GM18508 (cell line): Measurements from ENCODE around the gene THAP4.
"Not testable (repeated sequence)": the region's sequence is repeated elsewhere in the genome, so short reads cannot be mapped to it uniquely, and the experiment has no call there.

Source experiments
- ATAC-seq: cut with Tn5 transposase; IDR thresholded peaks from one replicate; pipeline ENCODE4 v1.9.1; 2021; ENCODE audit warnings: moderate number of reproducible peaks; ENCODE audit not compliant: insufficient read depth, unreplicated experiment

THAP4 gene

DNA sequence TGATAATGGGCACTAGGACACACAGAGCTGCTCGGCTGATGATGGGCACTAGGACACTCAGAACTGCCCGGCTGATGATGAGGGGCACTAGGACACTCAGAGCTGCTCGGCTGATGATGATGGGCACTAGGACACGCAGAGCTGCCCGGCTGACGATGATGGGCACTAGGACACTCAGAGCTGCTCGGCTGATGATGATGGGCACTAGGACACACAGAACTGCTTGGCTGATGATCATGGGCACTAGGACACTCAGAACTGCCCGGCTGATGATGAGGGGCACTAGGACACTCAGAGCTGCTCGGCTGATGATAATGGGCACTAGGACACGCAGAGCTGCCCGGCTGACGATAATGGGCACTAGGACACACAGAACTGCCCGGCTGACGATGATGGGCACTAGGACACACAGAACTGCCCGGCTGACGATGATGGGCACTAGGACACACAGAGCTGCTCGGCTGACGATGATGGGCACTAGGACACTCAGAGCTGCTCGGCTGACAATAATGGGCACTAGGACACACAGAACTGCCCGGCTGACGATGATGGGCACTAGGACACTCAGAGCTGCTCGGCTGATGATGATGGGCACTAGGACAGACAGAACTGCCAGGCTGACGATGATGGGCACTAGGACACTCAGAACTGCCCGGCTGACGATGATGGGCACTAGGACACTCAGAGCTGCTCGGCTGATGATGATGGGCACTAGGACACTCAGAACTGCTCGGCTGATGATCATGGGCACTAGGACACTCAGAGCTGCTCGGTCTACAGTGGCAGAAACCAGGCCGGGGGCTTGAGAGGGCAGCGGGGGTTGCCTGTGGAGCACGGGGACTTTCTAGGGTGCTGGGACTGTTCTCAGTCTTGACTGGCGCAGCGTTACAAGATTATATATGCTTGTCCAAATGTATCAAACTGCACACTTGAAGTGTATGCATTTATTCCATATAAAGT lies 46.2 kb downstream of the THAP4 start:
- ATAC-seq, result not testable (repeated sequence)

DNA sequence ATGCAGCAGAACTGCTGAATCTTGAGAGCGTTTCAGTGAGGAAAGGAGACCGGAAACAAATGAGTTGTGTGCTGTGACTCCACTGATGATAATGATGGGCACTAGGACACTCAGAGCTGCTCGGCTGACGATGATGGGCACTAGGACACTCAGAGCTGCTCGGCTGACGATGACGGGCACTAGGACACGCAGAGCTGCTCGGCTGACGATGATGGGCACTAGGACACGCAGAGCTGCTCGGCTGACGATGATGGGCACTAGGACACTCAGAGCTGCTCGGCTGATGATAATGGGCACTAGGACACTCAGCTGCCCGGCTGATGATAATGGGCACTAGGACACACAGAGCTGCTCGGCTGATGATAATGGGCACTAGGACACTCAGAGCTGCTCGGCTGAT lies 47.1 kb downstream of the THAP4 start:
- not testable (repeated sequence) for ATAC-seq

DNA sequence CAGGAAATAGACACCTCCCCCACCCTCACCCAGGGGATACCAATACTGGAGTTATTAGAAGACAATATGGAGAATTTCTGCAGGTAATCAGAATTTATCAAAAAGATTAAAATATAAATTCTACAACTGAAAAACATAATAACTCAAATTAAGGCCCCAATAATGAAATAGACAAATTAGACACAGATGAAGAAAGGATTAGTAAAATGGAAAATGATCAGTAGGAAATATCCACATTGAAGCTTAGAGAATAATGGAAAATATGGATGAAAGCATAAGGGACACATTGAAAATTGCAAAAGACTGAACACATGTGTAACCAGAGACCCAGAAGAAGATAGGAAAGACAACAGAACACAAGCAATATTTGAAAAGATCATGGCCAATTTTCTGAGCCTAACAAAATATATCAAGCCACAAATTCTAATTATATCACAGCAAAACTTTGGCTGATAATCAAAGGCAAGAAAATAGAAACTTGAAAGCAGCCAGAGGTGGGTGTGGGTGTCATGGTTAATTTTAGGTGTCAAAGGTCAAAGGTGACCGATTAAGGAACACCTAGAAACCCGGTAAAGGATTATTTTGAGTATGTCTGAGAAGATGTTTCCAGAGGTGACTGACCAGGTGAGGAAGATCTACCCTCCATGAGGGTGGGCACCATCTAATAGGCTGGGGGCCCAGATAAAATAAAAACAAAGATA lies 50.2 kb downstream of the THAP4 start:
- ATAC-seq, result no peak

DNA sequence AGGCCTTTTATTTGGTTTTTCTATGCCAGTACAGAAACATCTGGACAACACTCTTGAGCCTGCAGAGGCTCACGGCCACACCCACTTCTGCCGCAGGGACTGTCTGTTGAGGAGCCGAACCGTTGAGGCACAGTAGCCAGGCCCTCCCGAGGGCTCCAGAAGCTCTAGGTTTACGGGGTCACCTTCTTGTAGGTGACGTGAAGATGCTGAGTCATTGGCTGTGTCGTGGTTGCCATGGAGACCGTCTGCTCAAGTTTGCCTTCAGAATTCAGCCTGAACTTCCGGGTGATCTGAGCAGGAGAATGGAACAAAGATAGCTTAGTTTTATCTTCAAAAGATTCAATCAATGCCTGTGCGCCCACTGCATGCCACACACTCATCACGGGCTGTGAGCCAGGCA lies 52.5 kb downstream of the THAP4 start:
- no peak for ATAC-seq

DNA sequence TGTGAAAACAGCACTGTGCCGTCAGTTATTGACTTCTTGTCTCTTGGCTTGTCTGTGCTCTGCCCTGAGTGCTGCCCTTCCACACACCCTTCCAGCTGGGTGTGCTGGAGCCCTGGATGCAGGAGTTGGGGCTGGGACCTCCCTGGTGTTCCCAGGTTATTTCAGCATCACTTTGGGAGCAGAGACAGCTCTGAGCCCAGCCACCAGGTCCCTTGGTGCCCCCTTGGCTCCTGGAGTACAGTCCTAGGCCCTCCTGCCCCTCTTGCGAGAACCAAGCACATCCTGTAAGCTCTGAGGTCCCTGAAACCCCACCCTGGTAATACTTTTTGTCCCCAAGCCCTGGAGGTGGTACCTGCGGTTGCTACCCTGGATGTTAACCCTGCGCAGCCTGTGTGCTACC lies 54.2 kb downstream of the THAP4 start:
- ATAC-seq, result no peak

DNA sequence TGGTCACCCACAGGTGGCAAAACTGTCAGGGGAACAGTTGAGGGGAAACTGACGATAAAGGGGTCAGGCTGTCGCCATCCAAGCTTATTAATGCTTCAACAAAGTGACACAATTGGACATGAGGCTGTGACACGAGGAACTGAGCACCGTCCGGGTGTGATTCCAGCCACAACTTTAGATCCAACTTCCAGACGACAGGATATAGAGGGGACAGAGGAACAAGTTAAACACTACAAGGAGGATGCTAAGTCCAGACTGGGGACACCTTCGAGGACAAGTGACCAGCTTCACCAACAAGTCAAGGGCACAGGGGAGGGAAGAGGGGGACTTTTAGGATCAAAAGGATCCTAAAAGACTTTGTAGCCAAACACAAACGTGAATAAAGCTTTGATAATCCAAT lies 54.6 kb downstream of the THAP4 start:
- no peak for ATAC-seq

DNA sequence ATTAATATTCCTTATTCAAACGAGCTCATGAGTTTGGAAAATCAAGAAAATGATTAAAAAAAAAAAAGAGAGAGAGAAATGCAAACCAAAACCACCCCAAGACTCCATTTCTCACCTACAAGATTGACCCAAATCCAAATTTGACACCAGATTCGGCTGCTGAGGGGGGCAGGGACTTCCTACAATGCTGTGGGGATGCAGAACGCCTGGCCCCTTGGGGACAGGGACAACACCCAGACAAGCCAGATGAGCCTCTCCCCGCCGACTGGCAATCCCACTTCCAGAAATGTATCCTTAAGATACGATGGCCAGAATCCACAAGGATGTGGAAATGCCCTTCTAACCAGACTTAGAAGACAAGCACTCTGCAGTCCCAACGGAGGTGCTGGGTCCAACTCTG lies 57.7 kb downstream of the THAP4 start:
- ATAC-seq, result no peak

DNA sequence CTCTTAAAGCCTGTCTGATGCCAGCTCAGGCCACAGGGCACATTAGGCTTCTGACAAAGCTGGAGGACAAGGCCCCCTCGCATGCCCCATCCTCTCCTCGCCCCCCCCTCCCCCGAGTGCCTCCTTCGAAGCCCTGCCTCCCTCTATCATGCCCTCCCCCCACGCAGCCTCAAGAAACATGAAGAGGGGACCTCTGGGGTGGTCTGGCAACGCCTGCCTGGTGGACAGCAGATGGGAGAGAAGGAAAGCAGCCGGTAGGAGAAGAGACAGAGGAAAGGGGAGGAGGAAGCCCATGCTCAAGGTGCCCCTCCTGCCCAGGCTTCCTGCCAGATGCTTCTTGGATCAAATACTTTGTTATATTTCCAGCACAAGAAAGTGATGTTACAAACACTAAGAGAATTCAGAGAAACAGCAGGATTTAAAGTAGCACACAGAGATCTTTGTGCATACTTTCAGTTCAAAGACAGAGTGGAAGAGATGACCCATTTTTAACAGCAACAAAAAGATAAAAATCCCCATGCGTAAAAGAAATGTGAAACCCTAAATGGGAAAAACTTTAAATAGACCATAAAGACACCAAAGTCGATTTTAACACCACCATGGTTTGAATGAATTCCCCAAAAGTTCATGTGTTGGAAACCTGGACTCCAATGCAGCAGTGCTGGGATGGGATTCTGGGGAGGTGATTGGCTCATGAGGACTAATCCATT lies 59.4 kb downstream of the THAP4 start:
- no peak for ATAC-seq

DNA sequence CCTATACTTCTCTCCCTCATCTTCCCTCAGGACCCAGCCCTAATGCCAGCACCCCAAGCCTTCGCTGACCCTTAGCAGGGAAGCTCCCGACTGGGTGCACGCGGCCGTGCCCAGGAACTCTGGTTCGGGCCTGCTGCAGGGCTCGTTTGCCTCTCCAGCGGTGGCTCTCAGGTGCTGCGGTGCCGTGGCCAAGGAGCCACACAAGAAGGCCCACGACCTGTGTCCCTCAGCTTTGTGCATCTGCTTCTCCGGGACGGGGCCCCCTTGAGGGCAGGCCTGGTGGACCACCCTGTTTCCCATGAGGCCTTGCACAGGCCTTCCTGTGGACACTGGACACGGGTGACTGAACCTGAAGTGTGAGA lies 60.7 kb downstream of the THAP4 start:
- no peak for ATAC-seq

DNA sequence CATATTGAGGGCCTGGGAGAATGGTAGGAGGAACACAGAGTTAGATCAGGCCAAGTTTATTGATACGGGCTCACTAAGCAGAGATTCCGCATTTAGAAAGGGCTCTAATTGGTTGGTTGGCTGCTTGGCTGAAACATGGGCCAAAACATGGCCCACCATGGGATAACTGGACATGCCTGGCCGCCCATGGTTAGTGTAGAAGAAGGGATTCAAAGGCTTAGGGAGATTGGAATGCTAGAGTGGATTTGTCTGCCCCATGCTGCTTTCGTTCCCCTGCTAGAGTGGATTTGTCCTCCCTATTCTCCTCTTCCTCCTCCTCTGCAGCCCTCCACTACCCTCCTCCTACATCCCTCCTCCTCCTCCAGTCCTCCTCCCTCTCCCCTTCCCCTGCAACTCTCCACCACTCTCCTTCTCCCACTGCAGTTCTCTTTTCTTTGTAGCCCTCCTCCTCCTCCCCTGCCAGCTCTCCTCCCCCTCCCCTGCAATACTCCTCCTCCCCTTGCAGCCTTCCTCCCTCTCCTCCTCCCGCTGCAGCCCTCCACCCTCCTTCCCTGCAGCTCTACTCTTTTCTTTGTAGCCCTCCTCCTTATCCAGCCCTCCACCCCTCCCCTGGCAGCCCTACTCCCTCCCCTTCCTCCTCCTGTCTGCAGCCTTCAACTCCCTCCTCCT lies 61.2 kb downstream of the THAP4 start:
- no peak for ATAC-seq

DNA sequence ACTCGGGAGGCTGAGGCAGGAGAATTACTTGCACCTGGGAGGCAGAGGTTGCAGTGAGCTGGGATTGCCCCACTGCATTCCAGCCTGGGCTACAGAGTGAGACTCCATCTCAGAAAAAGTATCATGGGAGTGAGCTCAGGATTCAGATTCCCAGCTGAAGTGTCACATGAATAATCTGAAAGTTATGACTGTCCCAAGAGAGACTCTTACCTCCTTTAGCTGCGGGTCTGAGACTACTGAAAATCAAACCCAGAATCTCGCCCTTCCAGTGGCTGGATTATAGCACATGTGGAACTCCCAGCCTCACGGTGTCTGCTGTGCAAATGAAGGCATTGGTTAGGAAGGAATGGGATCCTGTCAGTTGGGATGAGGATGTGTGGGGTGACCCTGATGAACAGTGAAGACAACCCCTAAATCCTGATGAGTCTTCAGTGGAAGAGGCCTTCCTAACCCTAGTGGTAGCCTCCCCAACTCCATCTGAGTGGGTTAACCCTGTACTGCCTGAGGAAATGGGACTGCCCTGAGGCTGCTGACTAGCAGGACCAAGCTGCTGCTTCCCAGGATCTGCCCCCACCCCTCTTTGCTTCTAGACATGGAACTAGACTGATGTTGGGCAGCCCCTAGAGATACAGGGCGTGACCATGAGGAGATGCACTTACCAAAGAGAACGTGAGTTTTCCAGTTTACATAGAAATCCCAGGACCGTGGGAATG lies 61.9 kb downstream of the THAP4 start:
- ATAC-seq, result no peak

DNA sequence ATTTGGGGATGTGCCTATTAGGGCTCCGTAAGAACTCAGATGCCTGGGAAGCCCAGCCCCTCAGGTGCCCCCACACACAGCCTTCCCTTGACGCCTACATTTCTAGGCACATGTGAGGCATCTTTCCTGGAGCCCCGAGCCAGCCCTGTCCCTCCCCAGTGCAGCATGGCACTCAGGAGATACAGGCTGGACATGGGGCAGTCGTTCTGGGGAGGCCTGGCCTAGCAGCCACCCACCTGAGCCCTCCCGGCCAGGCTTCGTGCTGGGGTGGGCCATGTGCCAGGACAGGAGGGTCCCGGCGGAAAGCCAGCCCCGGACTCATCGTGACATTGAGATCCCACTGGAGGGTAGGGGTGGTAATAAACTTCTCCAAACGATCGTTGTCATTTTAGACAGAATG lies 63.2 kb downstream of the THAP4 start:
- no peak for ATAC-seq

DNA sequence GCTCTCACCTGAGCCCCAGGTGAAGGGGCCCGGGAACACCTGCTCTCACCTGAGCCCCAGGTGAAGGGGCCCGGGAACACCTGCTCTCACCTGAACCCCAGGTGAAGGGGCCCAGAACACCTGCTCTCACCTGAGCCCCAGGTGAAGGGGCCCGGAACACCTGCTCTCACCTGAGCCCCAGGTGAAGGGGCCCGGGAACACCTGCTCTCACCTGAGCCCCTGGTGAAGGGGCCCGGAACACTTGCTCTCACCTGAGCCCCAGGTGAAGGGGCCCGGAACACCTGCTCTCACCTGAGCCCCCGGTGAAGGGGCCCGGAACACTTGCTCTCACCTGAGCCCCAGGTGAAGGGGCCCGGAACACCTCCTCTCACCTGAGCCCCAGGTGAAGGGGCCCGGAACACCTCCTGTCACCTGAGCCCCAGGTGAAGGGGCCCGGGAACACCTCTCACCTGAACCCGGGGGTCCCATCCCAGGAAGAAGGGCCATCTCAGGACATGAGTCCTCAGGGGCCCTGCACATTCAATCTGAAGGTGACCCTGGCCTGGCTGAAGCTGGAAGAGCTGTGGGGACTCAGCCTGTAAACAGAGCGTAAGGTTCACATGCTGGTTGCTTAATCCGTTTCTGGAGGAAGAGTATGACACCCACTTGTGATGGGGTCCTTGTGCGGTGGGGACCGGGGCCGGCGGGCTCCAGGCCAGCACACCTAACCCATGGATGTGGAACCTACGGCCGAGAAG lies 63.9 kb downstream of the THAP4 start:
- ATAC-seq, result not testable (repeated sequence)

DNA sequence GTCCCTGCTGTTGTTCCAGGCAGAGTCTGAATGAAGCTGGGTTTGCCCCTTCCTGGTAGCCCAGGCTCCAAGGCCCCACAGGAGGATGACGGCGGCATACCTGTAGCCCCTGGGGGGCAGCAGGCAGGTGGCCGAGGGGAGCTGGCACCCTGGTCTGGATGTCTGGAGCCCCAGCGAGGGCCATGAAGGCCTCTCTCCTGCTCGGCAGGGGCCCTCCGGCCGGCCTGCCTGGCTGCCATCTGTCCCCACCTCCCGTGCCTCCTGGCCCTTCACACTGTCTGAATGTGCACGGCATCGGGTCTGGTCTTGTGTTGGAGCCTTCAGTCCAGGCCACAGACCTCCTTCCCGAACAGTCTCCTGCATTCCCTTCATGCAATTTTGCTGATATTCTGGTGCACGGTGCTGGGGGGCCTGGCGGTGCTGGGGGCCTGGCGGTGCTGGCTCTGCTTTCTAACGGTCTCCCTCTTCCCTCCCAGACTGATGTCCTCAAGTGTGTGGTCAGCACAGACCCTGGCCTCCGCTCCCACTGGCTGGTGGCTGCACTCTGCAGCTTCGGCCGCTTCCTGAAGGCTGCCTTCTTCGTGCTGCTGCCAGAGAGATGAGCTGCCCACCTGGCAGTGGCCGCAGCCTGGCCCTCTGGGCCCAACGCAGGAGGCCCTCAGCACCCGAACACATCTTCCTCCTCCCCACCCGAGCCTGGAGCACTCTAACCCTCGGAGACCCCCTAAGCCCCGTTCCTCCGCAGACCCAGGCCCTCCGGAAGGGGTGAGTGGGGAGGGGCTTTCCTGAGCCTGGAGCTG lies 64.9 kb downstream of the THAP4 start:
- no peak for ATAC-seq

DNA sequence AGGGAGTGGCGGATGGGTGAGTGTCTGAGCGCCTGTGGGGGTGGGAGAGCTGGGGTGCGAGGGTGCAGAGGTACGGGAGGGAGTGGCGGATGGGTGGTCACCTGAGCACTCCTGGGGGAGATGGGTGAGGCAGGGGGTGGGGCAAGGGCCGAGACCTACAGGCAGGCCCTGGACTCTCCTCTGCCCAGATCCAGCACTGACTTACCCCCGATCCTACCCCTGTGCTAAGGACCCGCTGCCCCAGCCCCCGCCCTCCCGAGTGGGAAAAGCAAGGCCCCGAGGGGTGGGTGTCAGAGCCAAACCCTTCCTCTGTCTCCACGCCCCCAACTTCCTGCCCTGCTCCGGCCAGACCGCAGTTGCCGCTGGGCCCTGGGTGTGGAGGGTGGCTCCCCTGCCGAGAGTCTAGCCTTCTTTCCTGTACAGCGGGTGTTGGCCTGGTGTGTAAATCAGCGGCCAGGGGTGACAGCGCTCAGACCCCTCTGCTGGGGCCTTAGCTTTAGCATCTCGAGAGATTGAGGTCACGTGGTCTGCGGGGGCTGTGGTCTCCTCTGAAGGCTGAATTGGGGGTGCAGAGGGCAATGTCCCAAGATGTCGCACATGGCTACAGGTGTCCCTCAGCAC lies 65.9 kb downstream of the THAP4 start:
- ATAC-seq, result no peak

DNA sequence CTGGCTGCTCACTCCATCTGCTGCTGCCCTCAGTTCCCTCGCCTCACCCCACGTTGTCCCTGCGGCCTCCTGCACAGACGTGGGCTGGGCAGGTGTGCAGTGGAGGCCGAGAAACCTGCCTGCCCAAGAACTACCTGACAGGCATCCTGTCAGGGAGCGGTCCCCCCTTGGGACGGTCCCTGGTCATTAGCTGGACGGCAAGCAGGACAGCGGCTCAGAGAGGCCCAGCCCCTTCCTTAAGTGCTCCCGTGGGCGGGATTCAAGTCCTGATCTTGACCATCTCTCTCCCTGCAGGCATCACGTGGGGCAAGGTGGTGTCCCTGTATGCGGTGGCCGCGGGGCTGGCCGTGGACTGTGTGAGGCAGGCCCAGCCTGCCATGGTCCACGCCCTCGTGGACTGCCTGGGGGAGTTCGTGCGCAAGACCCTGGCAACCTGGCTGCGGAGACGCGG lies 67.1 kb downstream of the THAP4 start:
- no peak for ATAC-seq

DNA sequence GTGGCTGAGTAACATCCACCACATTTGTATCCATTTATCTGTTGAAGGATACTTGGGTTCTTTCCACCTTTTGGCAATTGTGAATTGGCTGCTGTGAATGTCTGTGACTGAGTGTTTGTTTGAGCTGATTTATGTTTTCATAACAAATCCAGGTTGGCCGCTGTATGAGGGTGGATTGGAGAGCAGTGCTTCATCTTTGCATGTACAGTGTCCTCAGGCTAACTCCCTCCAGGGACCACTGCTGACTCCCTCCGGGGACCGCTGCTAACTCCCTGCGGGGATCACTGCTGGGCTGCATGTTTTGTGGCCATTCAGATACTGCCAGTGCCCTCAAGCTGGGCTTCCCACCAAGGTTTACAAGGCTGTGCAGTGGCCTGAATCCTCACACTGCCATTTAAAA lies 68.2 kb downstream of the THAP4 start:
- no peak for ATAC-seq

DNA sequence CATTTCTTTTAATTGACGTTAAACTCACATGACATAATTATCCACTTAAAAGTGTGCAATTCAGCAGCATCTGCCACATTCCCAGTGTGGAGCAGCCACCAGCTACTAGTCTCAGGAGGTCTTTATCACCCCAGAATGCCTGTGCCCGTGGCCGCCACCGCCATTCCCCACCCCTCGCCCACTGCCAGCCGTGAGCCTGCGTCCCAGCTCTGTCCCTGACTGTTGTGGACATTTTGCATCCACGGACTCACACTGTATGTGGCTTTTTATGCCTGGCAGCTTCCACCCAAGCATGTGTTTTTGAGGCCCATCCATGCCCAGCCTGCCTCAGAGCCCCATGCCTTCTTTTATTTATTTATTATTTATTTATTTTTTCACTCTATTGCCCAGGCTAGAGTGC lies 69.2 kb downstream of the THAP4 start:
- no peak for ATAC-seq
